IMR-90 (cell line): Measurements from ENCODE around the gene KIAA1328. TPM values are rescaled to one million over a fixed set of nuclear protein-coding genes. Genes with fewer than 3 reads are reported as not detected.

Experiments used
- ATAC-seq: fragments of 200-7000 bp; cut with Tn5 transposase; 2 replicates; pipeline ENCODE4 v1.9.1; 2020; ENCODE audit warnings: low read depth, mild to moderate bottlenecking, moderate library complexity
- BruUV-seq: library from RNA; stranded (reverse); fragments of 400-500 nt; replicated peaks from 2 replicates; lab custom pipeline; 2021; lab: Mats Ljungman, UMichigan
- CTCF ChIA-PET: fragments of 300-600 bp; formaldehyde crosslinking; extraction: SDS; loops from one replicate; lab custom pipeline; 2021; ENCODE audit warnings: antibody characterized with exemption; lab: Yijun Ruan, JAX
- POLR2A ChIA-PET: fragments of 300-600 bp; sonication (Branson Sonifier 250); formaldehyde crosslinking; loops from one replicate; lab custom pipeline; 2022; ENCODE audit warnings: antibody characterized with exemption; ENCODE audit not compliant: unreplicated experiment; lab: Charles Lee
- DNase-seq: peaks from one replicate; pipeline ENCODE4 v3.0.0; 2013
- H2AFZ ChIP-seq: replicated peaks from 2 replicates; pipeline ENCODE3; 2013; ENCODE audit warnings: low read length, mild to moderate bottlenecking; ENCODE audit not compliant: poor library complexity
- H2AK5ac ChIP-seq: 2 replicates; pipeline ENCODE4 v1.6.1; 2013; ENCODE audit warnings: low read depth, low read length, inconsistent platforms
- H2AK9ac ChIP-seq: replicated peaks from 2 replicates; pipeline ENCODE3; 2013; ENCODE audit warnings: mild to moderate bottlenecking, low read depth, low read length, moderate library complexity; ENCODE audit not compliant: poor library complexity
- H2BK120ac ChIP-seq: 2 replicates; pipeline ENCODE4 v1.6.1; 2013; ENCODE audit warnings: low read depth, low read length, inconsistent platforms
- H2BK15ac ChIP-seq: 3 replicates; pipeline ENCODE4 v1.6.1; 2013; ENCODE audit warnings: low read depth, low read length, inconsistent platforms
- H2BK20ac ChIP-seq: 2 replicates; pipeline ENCODE4 v1.6.1; 2013; ENCODE audit warnings: low read depth, mild to moderate bottlenecking, inconsistent platforms, low read length, moderate library complexity
- H2BK5ac ChIP-seq: 2 replicates; pipeline ENCODE4 v1.6.1; 2013; ENCODE audit warnings: mild to moderate bottlenecking, low read depth, low read length, inconsistent platforms; ENCODE audit not compliant: poor library complexity, severe bottlenecking
- H3K14ac ChIP-seq: replicated peaks from 2 replicates; pipeline ENCODE4 v1.6.1; 2013; ENCODE audit warnings: low read depth, low read length, inconsistent platforms
- H3K18ac ChIP-seq: 2 replicates; pipeline ENCODE4 v1.6.1; 2013; ENCODE audit warnings: low read depth, low read length, control low read depth
- H3K23ac ChIP-seq: 2 replicates; pipeline ENCODE4 v1.6.1; 2013; ENCODE audit warnings: low read depth, low read length, inconsistent platforms
- H3K27ac ChIP-seq: 2 replicates; pipeline ENCODE4 v1.5.1; 2013; ENCODE audit warnings: mild to moderate bottlenecking, control low read depth, low read length; ENCODE audit not compliant: insufficient read depth
- H3K27me3 ChIP-seq: 2 replicates; pipeline ENCODE4 v1.6.1; 2013; ENCODE audit warnings: low read length; ENCODE audit not compliant: control insufficient read depth, insufficient read depth
- H3K36me3 ChIP-seq: 2 replicates; pipeline ENCODE4 v1.6.1; 2013; ENCODE audit warnings: low read length, mixed read lengths; ENCODE audit not compliant: control insufficient read depth, insufficient read depth
- H3K4ac ChIP-seq: 2 replicates; pipeline ENCODE4 v1.6.1; 2013; ENCODE audit warnings: low read depth, low read length, inconsistent platforms
- H3K4me1 ChIP-seq: 2 replicates; pipeline ENCODE4 v1.6.1; 2013; ENCODE audit warnings: low read length, mixed read lengths; ENCODE audit not compliant: control insufficient read depth, insufficient read depth
- H3K4me2 ChIP-seq: 2 replicates; pipeline ENCODE4 v1.6.1; 2013; ENCODE audit warnings: low read depth, mild to moderate bottlenecking, control low read depth, low read length, moderate library complexity
- H3K4me3 ChIP-seq: 2 replicates; pipeline ENCODE4 v1.5.1; 2013; ENCODE audit warnings: low read depth, mild to moderate bottlenecking, control low read depth, low read length, moderate library complexity; ENCODE audit not compliant: insufficient read depth
- H3K56ac ChIP-seq: 2 replicates; pipeline ENCODE4 v1.6.1; 2013; ENCODE audit warnings: low read length, inconsistent platforms; ENCODE audit not compliant: insufficient read depth; ENCODE audit errors: extremely low read depth
- H3K79me1 ChIP-seq, 2 experiments: 2 replicates each; pipeline ENCODE4 v1.6.1; 2013; ENCODE audit warnings: low read length in 2 of 2, inconsistent platforms in 1 of 2, low read depth in 1 of 2
- H3K9ac ChIP-seq: 2 replicates; pipeline ENCODE4 v1.6.1; 2013; ENCODE audit warnings: low read depth, low read length, control low read depth
- H3K9me1 ChIP-seq: 2 replicates; pipeline ENCODE4 v1.6.1; 2013; ENCODE audit warnings: low read length, inconsistent platforms; ENCODE audit not compliant: insufficient read depth
- H3K9me3 ChIP-seq: 2 replicates; pipeline ENCODE4 v1.6.1; 2013; ENCODE audit warnings: low read length; ENCODE audit not compliant: control insufficient read depth, insufficient read depth
- H4K20me1 ChIP-seq: 2 replicates; pipeline ENCODE4 v1.6.1; 2013; ENCODE audit warnings: low read length, inconsistent platforms; ENCODE audit not compliant: insufficient read depth
- H4K5ac ChIP-seq: 2 replicates; pipeline ENCODE4 v1.6.1; 2013; ENCODE audit warnings: mild to moderate bottlenecking, low read depth, low read length, control low read depth
- H4K8ac ChIP-seq, 2 experiments: 2 replicates each; pipeline ENCODE4 v1.6.1; 2013; ENCODE audit warnings: low read depth in 2 of 2, low read length in 2 of 2, control low read depth in 1 of 2, inconsistent platforms in 1 of 2
- H4K91ac ChIP-seq: 2 replicates; pipeline ENCODE4 v1.6.1; 2013; ENCODE audit warnings: low read depth, low read length, inconsistent platforms; ENCODE audit not compliant: insufficient read depth
- BHLHE40 ChIP-seq: fragments of 150-350 bp; IDR thresholded peaks from 2 replicates; pipeline ENCODE4 v1.6.1; 2016; ENCODE audit warnings: mild to moderate bottlenecking, low read depth, low read length
- CEBPB ChIP-seq: IDR thresholded peaks from 2 replicates; pipeline ENCODE4 v1.6.1; 2012; ENCODE audit warnings: low read depth, low read length, improper control_type of control experiment
- CHD1 ChIP-seq: IDR thresholded peaks from 2 replicates; pipeline ENCODE4 v1.6.1; 2012; ENCODE audit warnings: low read depth, low read length, improper control_type of control experiment
- MAFK ChIP-seq: IDR thresholded peaks from 2 replicates; pipeline ENCODE4 v1.6.1; 2012; ENCODE audit warnings: low read depth, low read length, improper control_type of control experiment
- MAZ ChIP-seq: IDR thresholded peaks from 2 replicates; pipeline ENCODE4 v1.6.1; 2012; ENCODE audit warnings: low read depth, mild to moderate bottlenecking, low read length, improper control_type of control experiment, moderate library complexity, borderline replicate concordance
- MXI1 ChIP-seq: IDR thresholded peaks from 2 replicates; pipeline ENCODE4 v1.6.1; 2012; ENCODE audit warnings: low read depth, mild to moderate bottlenecking, low read length, moderate library complexity, borderline replicate concordance
- NFE2L2 ChIP-seq: fragments of 150-350 bp; IDR thresholded peaks from 2 replicates; pipeline ENCODE4 v1.6.1; 2016; ENCODE audit warnings: low read depth, mild to moderate bottlenecking, low read length
- POLR2A ChIP-seq: IDR thresholded peaks from 2 replicates; pipeline ENCODE4 v1.6.1; 2012; ENCODE audit warnings: mild to moderate bottlenecking, low read depth, low read length
- RAD21 ChIP-seq: IDR thresholded peaks from 2 replicates; pipeline ENCODE4 v1.6.1; 2012; ENCODE audit warnings: low read length, improper control_type of control experiment
- RCOR1 ChIP-seq: IDR thresholded peaks from 2 replicates; pipeline ENCODE4 v1.6.1; 2012; ENCODE audit warnings: mild to moderate bottlenecking, low read length, improper control_type of control experiment; ENCODE audit not compliant: insufficient replicate concordance
- RFX5 ChIP-seq: IDR thresholded peaks from 2 replicates; pipeline ENCODE4 v1.8.0; 2012; ENCODE audit warnings: low read depth, mild to moderate bottlenecking, low read length, moderate library complexity
- SMC3 ChIP-seq: fragments of 150-350 bp; IDR thresholded peaks from 2 replicates; pipeline ENCODE4 v1.6.1; 2016; ENCODE audit warnings: low read depth, mild to moderate bottlenecking, antibody characterized with exemption, low read length, moderate library complexity
- whole genome bisulfite sequencing, 2 experiments: methylation state at CpG; one replicate each; pipeline versions ENCODE4 v1.1.5 to v1.1.7; 2013; ENCODE audit warnings: missing lambda C conversion rate in 2 of 2; ENCODE audit not compliant: insufficient read length in 1 of 2; ENCODE audit errors: extremely low coverage in 2 of 2; 5-methylcytosine and 5-hydroxymethylcytosine counted together
- dilution Hi-C: fragments of 300-500 bp; cut with HindIII; formaldehyde crosslinking; loops from one replicate; pipeline ENCODE4 v1.14.3; 2018; ENCODE audit warnings: low sequenced_read_pairs; ENCODE audit not compliant: unreplicated experiment
- in situ Hi-C: fragments of 300-500 bp; cut with MboI; formaldehyde crosslinking; loops from 3 replicates; pipeline ENCODE4 v1.14.3; 2019; ENCODE audit warnings: low sequenced_read_pairs, inconsistent platforms, mixed read lengths
- intact Hi-C: fragments of 100-400 bp; cut with micrococcal nuclease; formaldehyde crosslinking; loops from 2 replicates; pipeline ENCODE4 v1.10.0; 2022
- polyA plus RNA-seq, 3 experiments: library from polyadenylated mRNA; depleted of rRNA; stranded (reverse); fragments of >200 nt; gene quantifications; 2 replicates each; pipeline ENCODE4 v1.2.3, GENCODE V29; 2012; ENCODE audit warnings: low replicate concordance in 1 of 3
- total RNA-seq: library from RNA; depleted of rRNA; stranded (reverse); fragments of >200 nt; gene quantifications from 2 replicates; pipeline ENCODE4 v1.2.3, GENCODE V29; 2012
- TF ChIP-seq, protein P1 (sequence below): conservative IDR thresholded peaks from 2 replicates; pipeline ENCODE4 v1.5.1; 2012; ENCODE audit warnings: mild to moderate bottlenecking, low read depth, low read length, improper control_type of control experiment
- TF ChIP-seq, protein P2 (sequence below): fragments of 150-350 bp; IDR thresholded peaks from 2 replicates; pipeline ENCODE4 v1.6.1; 2017; ENCODE audit warnings: mild to moderate bottlenecking, antibody characterized with exemption, low read length, low read depth
- TF ChIP-seq, protein P3 (sequence below): fragments of 150-350 bp; IDR thresholded peaks from 2 replicates; pipeline ENCODE4 v1.6.1; 2016; ENCODE audit warnings: low read depth, mild to moderate bottlenecking, low read length, moderate library complexity, borderline replicate concordance

KIAA1328 gene
- total and polyA plus RNA-seq, 2 of the 4 experiments (the other 2 are of a cell fraction), result 2.4 to 7.0 TPM

DNA sequence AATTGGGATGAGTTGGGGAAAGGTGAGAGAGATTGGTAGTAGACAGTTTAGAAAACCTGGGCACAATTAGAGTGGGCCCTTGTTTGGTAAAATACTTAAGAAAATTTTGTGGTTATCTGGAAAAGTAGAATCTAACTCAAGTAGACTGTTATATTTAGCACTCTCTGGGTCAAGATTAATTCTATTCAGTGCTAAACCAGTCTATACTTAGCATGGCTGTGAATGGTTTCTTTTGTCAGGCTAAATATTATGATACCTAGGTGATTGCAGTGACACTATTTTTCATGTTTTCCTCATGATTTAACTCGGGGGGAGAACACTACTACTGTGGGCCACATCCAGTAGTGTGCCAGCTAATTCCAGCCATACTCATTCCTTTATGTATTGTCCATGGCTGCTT lies 58.9 kb downstream of the KIAA1328 start:
- H2BK120ac ChIP-seq, result no peak overlapping the region
- no peak overlapping the region for H4K8ac ChIP-seq
- no peak overlapping the region for H2AK9ac ChIP-seq
- no TSS peak for BruUV-seq
- H3K79me1 ChIP-seq, result no peaks in the 10 kb centered on the region
- H3K4me3 ChIP-seq, result no peak overlapping the region
- H3K14ac ChIP-seq, result no peak overlapping the region
- intact Hi-C loops (no loop called here), dilution Hi-C loops (no loop called here), in situ Hi-C loops (no loop called here)
- no peak overlapping the region for H2BK15ac ChIP-seq
- no peaks in the 10 kb centered on the region; the same call in 1 of the 2 replicates for H3K9me1 ChIP-seq
- no peak overlapping the region for H3K56ac ChIP-seq
- DNase-seq (no peak), ATAC-seq (no peak)
- H2AK5ac ChIP-seq, result no peak overlapping the region
- H3K23ac ChIP-seq, result no peak overlapping the region
- TF ChIP-seq MXI1, result no peak
- TF ChIP-seq, protein P1, sequence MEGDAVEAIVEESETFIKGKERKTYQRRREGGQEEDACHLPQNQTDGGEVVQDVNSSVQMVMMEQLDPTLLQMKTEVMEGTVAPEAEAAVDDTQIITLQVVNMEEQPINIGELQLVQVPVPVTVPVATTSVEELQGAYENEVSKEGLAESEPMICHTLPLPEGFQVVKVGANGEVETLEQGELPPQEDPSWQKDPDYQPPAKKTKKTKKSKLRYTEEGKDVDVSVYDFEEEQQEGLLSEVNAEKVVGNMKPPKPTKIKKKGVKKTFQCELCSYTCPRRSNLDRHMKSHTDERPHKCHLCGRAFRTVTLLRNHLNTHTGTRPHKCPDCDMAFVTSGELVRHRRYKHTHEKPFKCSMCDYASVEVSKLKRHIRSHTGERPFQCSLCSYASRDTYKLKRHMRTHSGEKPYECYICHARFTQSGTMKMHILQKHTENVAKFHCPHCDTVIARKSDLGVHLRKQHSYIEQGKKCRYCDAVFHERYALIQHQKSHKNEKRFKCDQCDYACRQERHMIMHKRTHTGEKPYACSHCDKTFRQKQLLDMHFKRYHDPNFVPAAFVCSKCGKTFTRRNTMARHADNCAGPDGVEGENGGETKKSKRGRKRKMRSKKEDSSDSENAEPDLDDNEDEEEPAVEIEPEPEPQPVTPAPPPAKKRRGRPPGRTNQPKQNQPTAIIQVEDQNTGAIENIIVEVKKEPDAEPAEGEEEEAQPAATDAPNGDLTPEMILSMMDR, result no peak
- TF ChIP-seq, protein P2, sequence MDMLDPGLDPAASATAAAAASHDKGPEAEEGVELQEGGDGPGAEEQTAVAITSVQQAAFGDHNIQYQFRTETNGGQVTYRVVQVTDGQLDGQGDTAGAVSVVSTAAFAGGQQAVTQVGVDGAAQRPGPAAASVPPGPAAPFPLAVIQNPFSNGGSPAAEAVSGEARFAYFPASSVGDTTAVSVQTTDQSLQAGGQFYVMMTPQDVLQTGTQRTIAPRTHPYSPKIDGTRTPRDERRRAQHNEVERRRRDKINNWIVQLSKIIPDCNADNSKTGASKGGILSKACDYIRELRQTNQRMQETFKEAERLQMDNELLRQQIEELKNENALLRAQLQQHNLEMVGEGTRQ, result no peak
- no peak for TF ChIP-seq MAFK
- TF ChIP-seq, protein P3, sequence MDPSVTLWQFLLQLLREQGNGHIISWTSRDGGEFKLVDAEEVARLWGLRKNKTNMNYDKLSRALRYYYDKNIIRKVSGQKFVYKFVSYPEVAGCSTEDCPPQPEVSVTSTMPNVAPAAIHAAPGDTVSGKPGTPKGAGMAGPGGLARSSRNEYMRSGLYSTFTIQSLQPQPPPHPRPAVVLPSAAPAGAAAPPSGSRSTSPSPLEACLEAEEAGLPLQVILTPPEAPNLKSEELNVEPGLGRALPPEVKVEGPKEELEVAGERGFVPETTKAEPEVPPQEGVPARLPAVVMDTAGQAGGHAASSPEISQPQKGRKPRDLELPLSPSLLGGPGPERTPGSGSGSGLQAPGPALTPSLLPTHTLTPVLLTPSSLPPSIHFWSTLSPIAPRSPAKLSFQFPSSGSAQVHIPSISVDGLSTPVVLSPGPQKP, result no peak
- TF ChIP-seq POLR2A, result no peak
- TF ChIP-seq RAD21, result no peak
- no peak for TF ChIP-seq NFE2L2
- TF ChIP-seq BHLHE40, result no peak
- TF ChIP-seq SMC3, result no peak
- no peak for TF ChIP-seq CEBPB
- TF ChIP-seq RCOR1, result no peak
- no peak for TF ChIP-seq CHD1
- TF ChIP-seq RFX5, result no peak
- TF ChIP-seq MAZ, result no peak
- no peak overlapping the region for H3K4ac ChIP-seq
- POLR2A ChIA-PET, result no interaction called here
- no peaks in the 10 kb centered on the region for H4K20me1 ChIP-seq
- no peaks in the 10 kb centered on the region for H3K9me3 ChIP-seq
- H3K27ac ChIP-seq, result no peak overlapping the region
- H3K4me1 ChIP-seq, result no peaks in the 10 kb centered on the region
- CTCF ChIA-PET, result no interaction called here
- no peak overlapping the region for H3K18ac ChIP-seq
- no peak overlapping the region for H4K5ac ChIP-seq
- no peak overlapping the region for H2BK5ac ChIP-seq
- H2AFZ ChIP-seq, result no peak overlapping the region
- H4K91ac ChIP-seq, result no peak overlapping the region
- no peak overlapping the region for H3K4me2 ChIP-seq
- no peak overlapping the region for H2BK20ac ChIP-seq
- WGBS, 2 experiments, result no CpG with 5 or more reads among the region's 1 CpG
- no peaks in the 10 kb centered on the region for H3K27me3 ChIP-seq
- H3K36me3 ChIP-seq, result no peaks in the 10 kb centered on the region
- no peak overlapping the region for H3K9ac ChIP-seq
